Measurements from ENCODE around the gene ADRA1B. TPM values are rescaled to one million over a fixed set of nuclear protein-coding genes. Genes with fewer than 3 reads are reported as not detected.
"Not testable (repeated sequence)": the region's sequence is repeated elsewhere in the genome, so short reads cannot be mapped to it uniquely, and the experiment has no call there.

The ADRA1B gene
- total RNA-seq, 2 donors from 2014 or later, result 4.2 to 8.0 TPM

DNA sequence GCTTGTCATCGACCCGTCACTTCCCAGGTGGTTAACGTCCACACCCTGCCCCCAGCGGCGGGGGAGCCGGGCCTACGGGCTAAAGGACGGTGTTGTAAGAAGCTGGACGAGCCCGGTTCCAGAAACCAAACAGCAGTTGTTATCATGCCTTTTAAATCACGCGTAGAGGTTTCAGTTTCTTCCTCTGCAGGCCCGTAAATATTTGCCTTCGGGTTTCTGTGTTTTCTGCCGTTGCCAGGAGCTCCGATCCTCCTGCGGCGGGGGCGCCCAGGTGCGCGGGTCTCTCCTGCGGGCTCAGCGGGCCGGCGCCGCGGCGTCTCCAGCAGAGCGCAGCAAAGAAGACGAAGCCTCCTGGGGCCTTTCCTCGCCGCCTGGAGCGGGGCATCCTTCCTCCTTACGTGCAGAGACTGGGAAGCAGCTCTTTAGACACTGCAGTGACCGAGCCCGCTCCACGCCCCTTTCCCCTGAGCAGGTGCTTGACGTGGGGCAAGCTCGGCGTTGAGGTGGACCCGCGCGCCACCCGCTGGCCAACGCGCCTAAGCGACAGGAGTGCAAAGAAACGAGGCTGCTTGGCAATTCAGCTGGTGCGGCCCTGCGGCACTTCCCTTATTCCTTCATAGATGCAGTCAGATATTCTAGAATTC is 70.9 kb downstream of the ADRA1B start:
- DNase-seq (ENCODE audit: low spot score), result peak; percentile 89

DNA sequence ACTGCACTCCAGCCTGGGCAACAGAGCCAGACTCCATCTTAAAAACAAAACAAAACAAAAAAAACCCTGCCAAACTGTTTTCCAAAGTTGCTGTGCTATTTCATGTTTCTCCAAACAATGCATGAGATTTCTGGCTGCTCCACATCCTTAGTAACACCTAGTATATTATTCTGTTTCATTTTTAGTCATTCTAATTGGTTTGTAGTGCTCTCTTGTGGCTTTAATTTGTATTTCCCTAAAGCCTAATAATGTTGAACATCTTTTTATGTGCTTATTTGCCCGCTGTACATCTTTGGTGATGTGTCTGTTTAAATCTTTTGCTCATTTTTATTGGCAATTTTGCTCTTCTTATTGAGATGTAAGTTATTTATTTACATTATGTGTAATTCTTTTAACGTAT is 74.2 kb downstream of the ADRA1B start:
- DNase-seq (ENCODE audit: low spot score), result no peak
- intact Hi-C loops (cut with DNase I), result no loop called here

More for the DNA sequence above, 70.9 kb downstream of the ADRA1B start:
- intact Hi-C loops (cut with DNase I), result loop anchor here in 1 of 2 donors (5.0 to 10.0 kb wide), 2 partner anchors 545 to 702 kb away; no protein-coding TSS in a partner anchor

DNA sequence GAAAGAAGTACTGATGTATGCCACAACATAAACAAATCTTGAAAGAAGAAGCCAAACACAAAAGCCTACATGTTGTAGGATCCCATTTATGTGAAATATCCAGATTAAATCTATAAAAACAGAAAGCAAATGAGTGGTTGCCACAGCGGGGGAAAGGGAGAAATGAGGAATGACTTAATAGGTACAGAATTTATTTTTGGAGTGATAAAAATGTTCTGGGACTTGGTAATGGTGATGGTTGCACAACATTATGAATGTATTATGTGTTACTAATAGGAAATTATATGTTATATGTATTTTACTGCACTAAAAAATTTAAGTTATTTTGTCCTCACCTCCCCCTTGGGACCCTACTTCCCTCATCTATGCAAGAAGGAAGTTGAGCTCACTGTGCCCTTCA is 76.3 kb downstream of the ADRA1B start:
- intact Hi-C loops (cut with DNase I), result no loop called here
- DNase-seq (ENCODE audit: low spot score), result no peak

DNA sequence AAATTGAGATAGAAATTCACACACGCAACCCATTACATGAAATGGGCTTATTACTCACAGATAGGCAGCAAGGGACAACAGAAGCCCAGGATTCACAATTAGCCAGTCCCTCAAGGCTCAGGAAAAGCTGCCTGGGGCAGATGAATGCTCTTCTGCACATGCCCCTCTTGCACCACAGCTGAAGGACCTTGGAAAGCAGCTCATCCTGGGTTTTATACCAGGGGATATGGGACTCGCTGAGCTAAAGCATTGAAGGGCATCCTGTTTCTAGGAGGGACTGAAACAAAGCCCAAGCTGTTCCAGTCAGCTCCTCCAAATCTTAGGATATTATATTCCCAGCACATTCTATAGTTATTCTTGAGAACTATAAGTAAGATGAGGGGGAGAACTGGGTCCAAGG is 76.9 kb downstream of the ADRA1B start:
- DNase-seq (ENCODE audit: low spot score), result no peak
- intact Hi-C loops (cut with DNase I), result no loop called here

DNA sequence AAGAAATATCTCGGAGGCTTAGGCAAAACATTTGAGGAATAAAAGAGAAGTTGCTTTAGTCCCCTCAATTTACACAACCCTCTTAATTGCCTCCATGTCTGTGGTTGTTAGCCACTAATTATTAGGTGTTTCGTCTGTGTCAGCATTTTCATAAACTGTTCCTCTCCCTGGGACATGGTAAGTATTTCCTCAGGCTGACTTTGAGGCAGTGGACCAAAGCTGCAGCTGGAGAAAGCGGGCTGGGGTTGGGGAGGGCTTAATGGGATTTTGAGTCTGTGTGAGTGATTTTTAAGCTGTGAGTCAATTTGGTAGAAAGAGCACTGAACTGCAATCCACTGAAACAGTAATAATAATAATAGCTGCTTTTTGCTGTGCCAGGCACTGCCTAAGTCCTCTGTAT is 79.6 kb downstream of the ADRA1B start:
- intact Hi-C loops (cut with DNase I), result no loop called here

DNA sequence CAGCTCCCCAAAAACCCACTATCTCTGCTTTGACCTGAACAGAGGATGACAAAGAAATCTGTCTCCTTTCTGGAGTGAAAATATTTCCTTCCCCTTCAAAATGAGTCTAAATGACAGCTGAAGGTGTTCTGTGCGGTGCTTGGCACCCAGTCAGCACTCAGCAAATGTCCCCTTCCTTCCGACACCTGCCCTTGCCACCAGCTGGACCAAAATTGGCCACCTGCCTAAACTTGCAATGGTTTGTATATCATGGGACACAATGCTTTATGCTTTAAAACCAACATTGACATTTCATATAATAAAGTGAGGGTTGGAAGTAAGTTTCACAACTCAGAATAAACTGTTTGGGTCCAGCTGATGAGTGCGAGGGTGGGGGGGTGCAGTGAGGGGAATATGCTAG is 85.2 kb downstream of the ADRA1B start:
- no peak for DNase-seq (ENCODE audit: low spot score)
- intact Hi-C loops (cut with DNase I), result no loop called here

More for the DNA sequence above, 79.6 kb downstream of the ADRA1B start:
- no peak for DNase-seq (ENCODE audit: low spot score)

DNA sequence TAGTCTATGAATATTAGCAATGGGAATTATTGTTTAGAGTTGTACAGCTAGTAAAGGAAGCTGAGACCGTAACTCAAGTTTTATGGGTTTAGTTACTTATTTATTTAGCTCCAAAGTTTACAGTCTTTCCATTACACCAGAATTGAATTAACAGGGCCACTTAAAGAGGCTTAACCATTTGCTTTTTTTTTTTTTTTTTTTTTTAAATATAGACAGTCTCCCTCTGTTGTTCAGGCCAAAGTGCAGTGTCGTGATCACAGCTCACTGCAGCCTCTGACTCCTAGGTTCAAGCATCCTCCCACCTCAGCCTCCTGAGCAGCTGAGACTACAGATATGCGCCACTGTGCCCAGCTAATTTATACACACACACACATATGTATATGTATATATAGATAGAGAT is 91.2 kb downstream of the ADRA1B start:
- DNase-seq (ENCODE audit: low spot score), result no peak
- intact Hi-C loops (cut with DNase I), result no loop called here

DNA sequence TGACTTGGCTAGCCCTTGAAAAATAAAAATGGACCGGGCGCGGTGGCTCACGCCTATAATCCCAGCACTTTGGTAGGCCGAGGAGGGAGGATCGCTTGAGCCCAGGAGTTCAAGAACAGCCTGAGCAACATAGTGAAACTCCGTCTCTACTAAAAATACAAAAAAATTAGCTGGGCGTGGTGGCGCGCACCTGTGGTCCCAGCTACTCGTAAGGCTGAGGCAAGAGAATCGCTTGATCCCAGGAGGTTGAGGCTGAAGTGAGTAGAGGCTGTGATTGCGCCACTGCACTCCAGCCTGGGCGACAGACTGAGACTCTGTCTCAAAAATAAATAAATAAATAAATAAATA is 92.2 kb downstream of the ADRA1B start:
- DNase-seq (ENCODE audit: low spot score); intact Hi-C loops (cut with DNase I): not testable (repeated sequence)

DNA sequence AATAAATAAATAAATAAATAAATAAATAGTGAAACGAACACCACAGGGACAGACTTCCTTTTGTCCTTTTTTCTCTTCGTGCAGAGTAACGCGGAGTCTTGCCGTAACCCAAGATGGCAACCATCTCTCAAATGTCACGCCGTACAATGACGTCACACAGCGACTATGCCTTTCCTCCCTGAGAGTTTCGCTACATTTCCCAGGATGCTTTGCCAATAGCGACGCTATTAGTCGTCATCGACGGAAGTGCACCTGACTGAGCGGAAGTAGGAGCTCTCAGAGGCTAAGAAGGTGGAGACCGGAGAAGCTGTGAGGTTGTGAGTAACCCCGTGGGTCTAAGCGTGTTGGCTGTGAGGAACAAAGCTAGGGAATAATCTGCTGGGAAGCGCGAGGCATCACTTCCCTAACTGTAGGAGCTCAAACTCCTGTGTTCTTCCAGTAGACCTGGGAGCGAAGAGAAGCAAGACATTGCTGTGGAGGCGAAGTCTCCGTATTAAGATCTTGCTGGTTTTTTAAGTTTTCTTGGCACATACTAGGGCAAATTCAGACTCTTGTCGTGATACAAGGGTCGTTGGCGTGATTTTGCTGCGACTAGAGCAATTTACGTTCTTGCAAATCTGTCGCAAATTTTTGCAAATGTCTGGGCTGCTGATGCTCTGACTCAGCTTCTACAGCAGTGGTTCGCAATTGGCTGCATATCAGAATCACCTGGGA is 92.8 kb downstream of the ADRA1B start, which contains the start of gene TTC1:
TSS of gene TTC1 (plus strand) at position 263 of the 714 bp plus-strand sequence. CDS start 1,390 bp downstream, outside the sequence.
- intact Hi-C loops (cut with DNase I), result no loop called here
- peak; percentile 97 for DNase-seq (ENCODE audit: low spot score)

DNA sequence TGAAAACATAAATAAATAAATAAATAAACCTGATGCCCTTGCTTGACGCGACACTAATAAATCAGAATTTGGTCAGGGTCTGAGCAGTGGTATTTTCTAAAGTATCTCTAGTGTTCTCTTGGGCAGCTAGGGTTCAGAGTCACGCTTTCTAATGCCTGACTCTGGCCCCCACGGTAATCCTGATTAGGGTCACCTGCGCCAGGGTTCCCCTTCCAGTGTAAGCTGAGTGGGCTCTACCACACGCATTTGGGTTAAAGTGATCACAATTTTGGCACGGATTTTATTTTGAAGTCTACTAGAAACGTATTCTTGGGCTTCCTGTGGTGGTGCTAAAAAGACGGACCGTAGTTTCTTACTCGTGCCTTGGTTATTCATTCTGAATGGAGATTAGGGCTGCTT is 93.3 kb downstream of the ADRA1B start:
- intact Hi-C loops (cut with DNase I), result no loop called here
- DNase-seq (ENCODE audit: low spot score), result no peak

DNA sequence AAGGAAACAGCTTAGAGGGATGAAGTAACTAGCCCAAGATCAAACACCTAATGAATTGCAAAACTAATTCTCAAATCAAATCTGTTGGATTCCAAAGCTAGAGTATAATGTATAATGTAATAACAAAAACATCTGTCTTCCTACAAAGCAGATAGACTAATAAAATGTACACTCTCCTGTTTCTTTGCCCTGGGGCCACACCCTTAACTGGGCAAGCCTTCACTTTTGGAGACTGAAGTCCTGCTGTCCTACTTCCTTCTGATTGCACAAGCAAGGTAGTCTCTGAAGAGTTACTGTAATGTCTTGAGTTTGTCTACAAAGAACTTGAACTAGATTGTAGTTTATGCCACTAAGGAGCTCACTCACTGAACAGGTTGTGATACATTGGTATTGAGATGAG is 95.2 kb downstream of the ADRA1B start:
- no peak for DNase-seq (ENCODE audit: low spot score)
- intact Hi-C loops (cut with DNase I), result no loop called here

DNA sequence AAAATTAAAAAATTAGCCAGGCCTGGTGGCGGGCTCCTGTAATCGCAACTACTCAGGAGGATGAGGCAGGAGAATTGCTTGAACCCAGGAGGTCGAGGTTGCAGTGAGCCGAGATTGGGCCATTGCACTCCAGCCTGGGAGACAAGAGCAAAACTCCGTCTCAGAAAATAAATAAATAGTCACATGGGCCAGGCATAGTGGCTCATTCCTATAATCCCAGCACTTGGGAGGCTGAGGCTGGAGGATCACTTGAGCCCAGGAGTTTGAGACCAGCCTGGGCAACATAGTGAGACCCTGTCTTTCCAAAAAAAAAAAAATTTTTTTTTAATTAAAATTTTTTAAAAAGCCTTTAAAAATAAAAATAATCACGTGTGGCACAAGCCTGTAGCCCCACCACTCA is 97.9 kb downstream of the ADRA1B start:
- intact Hi-C loops (cut with DNase I); DNase-seq (ENCODE audit: low spot score): not testable (repeated sequence)

DNA sequence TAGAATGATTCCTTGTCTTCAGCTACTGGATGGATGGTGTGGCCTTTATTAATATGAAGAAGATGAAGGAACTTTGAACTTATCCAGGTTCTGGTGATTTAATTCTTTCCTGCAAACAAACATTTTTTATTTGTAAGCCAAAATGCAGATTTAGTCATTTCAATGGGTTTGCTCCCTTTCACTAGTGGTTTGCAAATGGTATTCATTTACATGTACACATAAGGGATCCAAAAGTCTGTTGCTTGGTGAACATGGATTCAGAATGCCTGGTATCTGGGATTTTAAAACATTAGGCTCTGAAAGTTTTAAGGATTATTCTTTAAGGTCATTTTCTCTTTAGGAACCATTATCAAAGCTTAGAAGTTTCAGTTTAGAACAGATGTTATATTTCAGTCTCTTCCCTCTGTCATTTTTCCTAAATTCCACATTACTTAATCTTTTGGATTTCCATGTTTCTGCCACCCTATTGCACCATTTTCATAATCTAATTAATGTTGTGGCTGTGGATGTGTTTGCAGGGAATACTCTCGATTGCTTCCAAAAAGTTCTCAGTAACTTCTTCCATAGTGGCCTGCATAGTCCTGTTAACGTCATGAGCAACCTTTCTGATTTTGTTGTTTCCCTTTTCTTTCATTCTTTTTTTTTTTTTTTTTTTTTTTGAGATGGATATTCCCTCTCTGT is 102.8 kb downstream of the ADRA1B start:
- no peak for DNase-seq (ENCODE audit: low spot score)
- intact Hi-C loops (cut with DNase I), result no loop called here

DNA sequence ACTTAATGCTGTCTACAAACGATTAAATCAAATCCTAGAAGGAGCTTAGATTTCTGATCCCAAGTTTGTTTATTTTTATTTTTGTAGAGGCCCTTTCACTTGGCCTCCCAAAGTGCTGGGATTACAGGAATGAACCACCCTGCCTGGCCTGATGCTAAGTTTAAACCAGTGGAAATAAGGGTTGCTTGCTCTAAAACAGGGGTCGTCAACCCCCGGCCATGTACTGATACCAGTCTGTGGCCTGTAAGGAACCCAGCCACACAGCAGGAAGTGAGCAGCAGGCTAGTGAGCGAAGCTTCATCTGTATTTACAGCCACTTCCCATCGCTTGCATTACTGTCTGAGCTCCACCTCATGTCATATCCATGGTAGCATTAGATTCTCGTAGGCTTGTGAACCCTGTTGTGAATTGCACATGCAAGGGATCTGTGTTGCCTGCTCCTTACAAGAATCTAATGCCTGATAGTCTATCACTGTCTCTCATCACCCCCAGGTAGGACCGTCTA is 104.0 kb downstream of the ADRA1B start:
- intact Hi-C loops (cut with DNase I), result loop anchor here (5.0 to 10.0 kb wide), 3 partner anchors 177 to 374 kb away; no protein-coding TSS in a partner anchor
- DNase-seq (ENCODE audit: low spot score), result no peak

DNA sequence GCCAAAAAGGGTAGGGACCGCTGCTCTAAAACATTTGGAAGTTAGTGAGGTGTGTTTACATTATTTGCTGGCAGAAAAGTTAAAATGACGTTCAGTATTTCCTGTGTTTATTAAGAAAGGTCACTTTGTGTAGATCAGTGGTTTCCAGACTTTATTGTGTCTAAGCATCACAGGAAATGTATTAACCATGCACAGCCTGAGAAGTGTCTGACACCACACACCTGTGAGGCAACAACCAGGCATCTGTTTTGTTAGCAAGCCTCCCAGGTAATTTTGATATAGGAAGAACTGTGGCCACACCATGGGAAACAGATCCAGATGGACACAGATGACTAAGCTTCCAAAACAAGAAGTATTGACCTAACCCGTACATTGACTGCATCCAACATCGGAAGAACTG is 104.7 kb downstream of the ADRA1B start:
- DNase-seq (ENCODE audit: low spot score), result no peak
- intact Hi-C loops (cut with DNase I), result loop anchor here (5.0 to 10.0 kb wide), 3 partner anchors 176 to 374 kb away; no protein-coding TSS in a partner anchor

DNA sequence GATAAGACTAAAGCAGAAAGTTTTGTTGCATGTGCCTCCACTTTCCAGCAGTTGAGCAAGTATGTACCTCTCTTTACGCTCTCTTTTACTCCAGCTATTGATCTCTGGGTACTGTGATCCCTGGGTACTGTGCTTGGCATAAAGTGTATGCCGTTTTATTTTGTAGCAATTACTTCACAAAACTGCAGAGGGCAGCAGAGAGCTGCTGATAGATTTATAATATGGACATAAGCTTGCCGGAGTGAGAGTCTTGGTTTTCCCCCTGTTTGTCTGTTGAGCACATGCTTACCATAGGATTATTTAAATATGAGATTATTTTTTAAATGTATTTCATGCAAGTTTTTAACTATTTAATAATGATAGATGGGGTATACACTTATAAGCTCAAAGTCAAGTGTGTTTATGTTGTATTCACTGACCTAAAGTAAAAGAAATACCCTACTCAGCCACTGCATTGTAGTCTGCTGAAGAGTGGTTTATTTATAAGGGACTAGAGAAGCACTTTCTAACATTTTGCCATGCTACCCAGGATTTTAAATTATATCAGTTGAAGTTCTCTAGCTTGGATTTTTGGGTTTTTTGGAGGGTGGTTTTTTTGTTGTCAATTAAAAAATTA is 105.7 kb downstream of the ADRA1B start:
- DNase-seq (ENCODE audit: low spot score), result no peak
- intact Hi-C loops (cut with DNase I), result loop anchor here (5.0 to 10.0 kb wide), 3 partner anchors 175 to 373 kb away; no protein-coding TSS in a partner anchor

Data from posterior vena cava (tissue), 2 donors.